ENCODE data around the gene MRPL46.
A peak's percentile ranks its signal among the peaks of the same experiment; 100 is the strongest.
"Not testable (repeated sequence)": the region's sequence is repeated elsewhere in the genome, so short reads cannot be mapped to it uniquely, and the experiment has no call there.

The MRPL46 gene

DNA sequence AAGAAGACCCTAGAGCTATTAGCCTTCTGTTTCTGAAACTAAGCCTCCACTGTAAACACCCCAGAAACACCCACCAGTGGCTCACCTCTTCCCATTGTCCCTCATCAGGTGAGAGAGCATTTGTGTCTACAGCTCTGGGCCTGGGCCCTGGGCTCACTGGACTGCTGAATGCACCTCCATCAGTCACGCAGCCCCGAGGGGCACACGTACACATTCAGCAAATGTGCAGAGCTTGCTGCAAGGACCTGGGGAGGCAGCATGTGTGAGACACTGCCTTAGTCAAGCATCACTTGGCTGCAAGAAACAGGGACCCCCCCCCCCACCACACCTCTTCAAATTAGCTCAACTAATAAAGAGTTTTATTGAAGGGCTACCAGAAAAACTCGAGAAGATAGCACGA lies 29.0 kb downstream of the MRPL46 start:
- Mint-ChIP-seq H3K9me3 (peaks cover 5% of the 10 kb centered on the region), H3K4me3 (no peak overlapping the region), H3K27ac (no peak overlapping the region), H3K36me3 (no peaks in the 10 kb centered on the region), H3K27me3 (peaks cover 49% of the 10 kb centered on the region), H3K4me1 (no peaks in the 10 kb centered on the region)
- ATAC-seq, result no peak

DNA sequence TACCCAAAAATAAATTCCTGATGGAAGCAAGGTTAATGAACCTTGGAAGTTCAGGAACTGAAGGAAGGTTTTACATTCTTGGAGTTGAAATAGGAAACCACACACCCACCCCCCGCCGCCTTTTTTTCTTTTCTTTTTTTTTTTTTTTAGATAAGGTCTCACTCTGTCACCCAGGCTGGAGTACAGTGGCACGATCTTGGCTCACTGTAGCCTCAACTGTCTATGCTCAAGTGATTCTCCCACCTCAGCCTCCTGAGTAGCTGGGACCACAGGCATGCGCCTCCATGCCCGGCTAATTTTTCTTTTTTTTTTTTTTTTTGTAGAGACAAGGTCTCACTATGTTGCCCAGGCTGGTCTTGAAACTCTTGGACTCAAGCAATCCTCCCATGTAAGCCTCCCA lies 33.1 kb downstream of the MRPL46 start:
- not testable (repeated sequence) for H3K4me3 Mint-ChIP-seq

GRCh38 chr15:88433046-88433685 lies 34.0 kb downstream of the MRPL46 start:
- ATAC-seq, result no peak
- Mint-ChIP-seq H3K36me3 (no peaks in the 10 kb centered on the region), H3K4me1 (no peaks in the 10 kb centered on the region), H3K27me3 (peaks cover 24% of the 10 kb centered on the region), H3K9me3 (no peaks in the 10 kb centered on the region), H3K27ac (no peak overlapping the region), H3K4me3 (no peak overlapping the region)

More for the DNA sequence above, 33.1 kb downstream of the MRPL46 start:
- H3K36me3 Mint-ChIP-seq, ATAC-seq, H3K27ac Mint-ChIP-seq, H3K4me1 Mint-ChIP-seq, H3K9me3 Mint-ChIP-seq: not testable (repeated sequence)
- peaks cover 32% of the 10 kb centered on the region for H3K27me3 Mint-ChIP-seq

DNA sequence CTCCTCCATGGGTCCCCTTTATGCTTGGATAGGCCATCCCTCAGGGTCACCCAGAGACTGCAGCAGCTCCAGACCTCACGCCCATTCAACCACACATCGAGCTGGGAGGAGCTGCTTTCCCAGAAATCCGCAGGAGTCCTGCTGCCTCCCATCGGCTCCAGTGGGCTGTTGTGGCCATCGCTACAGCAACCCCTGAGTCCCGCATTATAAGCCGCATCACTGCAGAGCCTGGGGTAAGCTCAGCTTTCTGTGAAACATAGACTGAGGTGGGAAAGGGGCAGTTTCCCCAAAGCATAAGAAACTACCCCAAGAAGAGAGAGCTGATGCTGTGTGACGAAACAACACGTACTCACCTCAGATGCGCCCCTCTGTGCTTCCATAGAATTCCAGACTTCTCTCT lies 35.7 kb downstream of the MRPL46 start:
- H3K27me3 Mint-ChIP-seq, result peaks cover 7% of the 10 kb centered on the region
- no peak overlapping the region for H3K27ac Mint-ChIP-seq
- no peak for ATAC-seq
- H3K4me3 Mint-ChIP-seq, result no peak overlapping the region
- H3K36me3 Mint-ChIP-seq, result no peaks in the 10 kb centered on the region
- H3K9me3 Mint-ChIP-seq, result no peaks in the 10 kb centered on the region
- H3K4me1 Mint-ChIP-seq, result no peaks in the 10 kb centered on the region

DNA sequence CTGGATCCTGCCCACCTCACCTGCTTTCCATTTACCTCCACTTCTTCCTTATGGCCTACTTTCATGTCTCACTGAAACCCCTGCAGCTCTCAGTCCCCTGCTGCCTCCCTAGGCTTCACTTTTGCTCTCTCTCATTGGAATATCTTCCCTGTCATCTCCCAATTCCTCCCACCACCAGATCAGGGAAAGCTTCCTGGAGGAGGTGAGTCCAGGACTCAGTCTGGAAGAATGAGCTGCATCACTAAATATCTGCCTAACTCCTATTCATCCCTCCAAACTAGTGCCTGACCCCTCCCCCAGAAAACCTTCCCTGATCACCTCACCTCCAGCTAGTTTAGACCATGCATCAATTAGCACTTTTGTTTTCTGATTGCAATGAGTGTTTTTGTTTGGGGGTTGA lies 37.1 kb downstream of the MRPL46 start:
- ATAC-seq, result no peak
- no peaks in the 10 kb centered on the region for H3K9me3 Mint-ChIP-seq
- H3K36me3 Mint-ChIP-seq, result no peaks in the 10 kb centered on the region
- H3K4me1 Mint-ChIP-seq, result no peaks in the 10 kb centered on the region
- no peaks in the 10 kb centered on the region for H3K27me3 Mint-ChIP-seq
- no peak overlapping the region for H3K27ac Mint-ChIP-seq
- no peak overlapping the region for H3K4me3 Mint-ChIP-seq

DNA sequence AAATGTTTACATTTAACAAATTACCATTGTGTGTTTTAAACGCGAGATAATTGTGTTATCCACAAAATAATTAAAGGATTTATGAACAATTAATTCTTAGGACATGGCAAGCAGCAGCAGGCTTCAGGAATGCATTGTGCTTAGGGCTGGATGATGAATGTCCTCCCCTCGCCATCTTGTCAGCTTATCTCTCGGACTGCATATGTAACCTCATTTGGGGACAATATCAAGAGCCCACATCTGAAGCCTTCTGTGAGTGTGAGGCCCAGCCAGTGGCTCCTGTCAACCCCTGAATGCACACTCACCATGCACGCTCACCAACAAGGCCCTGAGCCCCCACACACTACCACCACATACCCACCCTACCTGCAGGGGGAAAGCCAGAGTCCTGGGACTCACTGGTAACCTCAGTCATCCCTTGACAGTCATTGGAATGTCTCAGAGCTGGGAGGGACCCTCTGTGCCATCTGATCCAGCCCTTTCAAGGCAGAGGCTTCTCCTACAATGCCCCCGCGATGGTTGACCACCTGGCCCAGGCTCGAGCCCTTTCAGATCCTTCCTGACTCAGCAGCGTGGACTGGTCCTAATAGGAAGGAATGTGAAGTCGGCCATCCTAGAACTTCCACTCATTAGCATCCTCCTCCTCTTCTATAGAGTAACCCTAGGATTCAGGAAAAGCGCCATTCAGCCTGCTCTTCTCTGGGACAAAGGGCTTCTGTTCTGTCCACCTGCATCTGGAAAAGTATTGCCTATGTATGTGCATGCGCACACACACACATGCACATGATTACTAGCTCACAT lies 38.2 kb downstream of the MRPL46 start:
- no peak overlapping the region for H3K27ac Mint-ChIP-seq
- no peaks in the 10 kb centered on the region for H3K9me3 Mint-ChIP-seq
- no peak overlapping the region for H3K4me3 Mint-ChIP-seq
- no peaks in the 10 kb centered on the region for H3K27me3 Mint-ChIP-seq
- H3K4me1 Mint-ChIP-seq, result no peaks in the 10 kb centered on the region
- ATAC-seq, result no peak
- H3K36me3 Mint-ChIP-seq, result no peaks in the 10 kb centered on the region

GRCh38 chr15:88428053-88428452 lies 39.1 kb downstream of the MRPL46 start:
- H3K4me1 Mint-ChIP-seq, result no peaks in the 10 kb centered on the region
- H3K9me3 Mint-ChIP-seq, result no peaks in the 10 kb centered on the region
- H3K36me3 Mint-ChIP-seq, result no peaks in the 10 kb centered on the region
- H3K27me3 Mint-ChIP-seq, result no peaks in the 10 kb centered on the region
- no peak overlapping the region for H3K4me3 Mint-ChIP-seq
- no peak for ATAC-seq
- H3K27ac Mint-ChIP-seq, result no peak overlapping the region

GRCh38 chr15:88426304-88426703 lies 40.9 kb downstream of the MRPL46 start:
- Mint-ChIP-seq H3K36me3 (no peaks in the 10 kb centered on the region), H3K4me3 (no peak overlapping the region), H3K27ac (no peak overlapping the region), H3K4me1 (no peaks in the 10 kb centered on the region), H3K9me3 (no peaks in the 10 kb centered on the region), H3K27me3 (no peaks in the 10 kb centered on the region)
- no peak for ATAC-seq

GRCh38 chr15:88423331-88423730 lies 43.9 kb downstream of the MRPL46 start:
- Mint-ChIP-seq H3K4me1 (no peaks in the 10 kb centered on the region), H3K4me3 (no peak overlapping the region), H3K36me3 (no peaks in the 10 kb centered on the region), H3K27ac (no peak overlapping the region), H3K27me3 (no peaks in the 10 kb centered on the region), H3K9me3 (no peaks in the 10 kb centered on the region)
- no peak for ATAC-seq

GRCh38 chr15:88419830-88420229 lies 47.4 kb downstream of the MRPL46 start:
- no peaks in the 10 kb centered on the region for H3K9me3 Mint-ChIP-seq
- H3K36me3 Mint-ChIP-seq, result no peaks in the 10 kb centered on the region
- peaks cover 21% of the 10 kb centered on the region for H3K27me3 Mint-ChIP-seq
- peak; percentile 67 for ATAC-seq
- no peaks in the 10 kb centered on the region for H3K4me1 Mint-ChIP-seq
- H3K27ac Mint-ChIP-seq, result no peak overlapping the region
- no peak overlapping the region for H3K4me3 Mint-ChIP-seq
